B cell (primary cell): ENCODE results near the gene NFKBIZ.

ENCODE experiments used
- EZH2 ChIP-seq: IDR thresholded peaks from 2 replicates; pipeline ENCODE4 v1.6.1; 2012; ENCODE audit warnings: borderline replicate concordance, low read depth, mild to moderate bottlenecking, moderate library complexity, low read length; ENCODE audit not compliant: insufficient read depth, poor library complexity, severe bottlenecking
- TF ChIP-seq, protein P1 (sequence below): fragments of 200-600 bp; IDR thresholded peaks from one replicate; pipeline ENCODE4 v1.8.0; 2022; ENCODE audit warnings: antibody characterized with exemption, mild to moderate bottlenecking

DNA sequence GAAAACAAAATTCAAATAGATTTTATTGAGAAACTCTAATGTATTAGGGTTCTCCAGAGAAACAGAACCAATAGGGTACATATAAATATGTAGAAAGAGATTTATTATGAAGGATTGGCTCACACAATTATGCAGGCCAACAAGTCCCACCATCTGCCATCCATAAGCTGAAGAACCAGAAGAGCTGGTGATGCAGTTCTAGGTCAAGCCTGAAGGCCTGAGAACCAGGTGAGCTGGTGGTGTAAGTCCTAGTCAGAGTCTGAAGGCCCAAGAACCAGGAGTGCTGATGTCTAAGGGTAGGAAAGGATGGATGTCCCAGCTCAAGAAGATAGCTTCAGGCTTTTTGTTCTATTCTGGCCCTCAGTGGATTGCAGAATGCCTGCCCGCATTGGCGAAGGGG lies 2.6 kb upstream of the NFKBIZ start:
- TF ChIP-seq, protein P1, sequence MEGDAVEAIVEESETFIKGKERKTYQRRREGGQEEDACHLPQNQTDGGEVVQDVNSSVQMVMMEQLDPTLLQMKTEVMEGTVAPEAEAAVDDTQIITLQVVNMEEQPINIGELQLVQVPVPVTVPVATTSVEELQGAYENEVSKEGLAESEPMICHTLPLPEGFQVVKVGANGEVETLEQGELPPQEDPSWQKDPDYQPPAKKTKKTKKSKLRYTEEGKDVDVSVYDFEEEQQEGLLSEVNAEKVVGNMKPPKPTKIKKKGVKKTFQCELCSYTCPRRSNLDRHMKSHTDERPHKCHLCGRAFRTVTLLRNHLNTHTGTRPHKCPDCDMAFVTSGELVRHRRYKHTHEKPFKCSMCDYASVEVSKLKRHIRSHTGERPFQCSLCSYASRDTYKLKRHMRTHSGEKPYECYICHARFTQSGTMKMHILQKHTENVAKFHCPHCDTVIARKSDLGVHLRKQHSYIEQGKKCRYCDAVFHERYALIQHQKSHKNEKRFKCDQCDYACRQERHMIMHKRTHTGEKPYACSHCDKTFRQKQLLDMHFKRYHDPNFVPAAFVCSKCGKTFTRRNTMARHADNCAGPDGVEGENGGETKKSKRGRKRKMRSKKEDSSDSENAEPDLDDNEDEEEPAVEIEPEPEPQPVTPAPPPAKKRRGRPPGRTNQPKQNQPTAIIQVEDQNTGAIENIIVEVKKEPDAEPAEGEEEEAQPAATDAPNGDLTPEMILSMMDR = no peak
- no peak for TF ChIP-seq EZH2
